Skeletal muscle cell (primary cell): ENCODE measurements around the gene SH2D2A.

Experiments
- DNase-seq: peaks from one replicate; pipeline ENCODE4 v3.0.0-alpha.2; 2010; ENCODE audit warnings: low read depth
- H3K4me3 ChIP-seq: 2 replicates; pipeline ENCODE4 v1.5.1; 2011; ENCODE audit warnings: low read depth, mild to moderate bottlenecking, control low read depth, low read length, moderate library complexity

The SH2D2A gene

GRCh38 chr1:156848461-156849150, 32.0 kb upstream of the SH2D2A start:
- no peak for DNase-seq
- H3K4me3 ChIP-seq = no peak overlapping the region

- no peak overlapping the region for H3K4me3 ChIP-seq
Observed at GRCh38 chr1:156847591-156848460, 31.2 kb upstream of the SH2D2A start.

GRCh38 chr1:156846643-156847042, 30.0 kb upstream of the SH2D2A start:
- no peak for DNase-seq
- no peak overlapping the region for H3K4me3 ChIP-seq

More at GRCh38 chr1:156847591-156848460, 31.2 kb upstream of the SH2D2A start:
- no peak for DNase-seq

GRCh38 chr1:156845953-156846545, 29.4 kb upstream of the SH2D2A start:
- DNase-seq = no peak
- no peak overlapping the region for H3K4me3 ChIP-seq

GRCh38 chr1:156845055-156845952, 28.7 kb upstream of the SH2D2A start:
- no peak overlapping the region for H3K4me3 ChIP-seq

GRCh38 chr1:156844638-156845037, 28.0 kb upstream of the SH2D2A start:
- no peak for DNase-seq
- no peak overlapping the region for H3K4me3 ChIP-seq

More at GRCh38 chr1:156845055-156845952, 28.7 kb upstream of the SH2D2A start:
- DNase-seq = no peak

GRCh38 chr1:156844102-156844501, 27.5 kb upstream of the SH2D2A start:
- no peak for DNase-seq
- H3K4me3 ChIP-seq = no peak overlapping the region

GRCh38 chr1:156842618-156843300, 26.1 kb upstream of the SH2D2A start:
- DNase-seq = no peak
- no peak overlapping the region for H3K4me3 ChIP-seq

GRCh38 chr1:156841295-156841855, 24.7 kb upstream of the SH2D2A start:
- H3K4me3 ChIP-seq = no peak overlapping the region
- no peak for DNase-seq

- no peak overlapping the region for H3K4me3 ChIP-seq
- DNase-seq = no peak
Observed at GRCh38 chr1:156840898-156841279, 24.2 kb upstream of the SH2D2A start.

GRCh38 chr1:156840186-156840897, 23.7 kb upstream of the SH2D2A start:
- H3K4me3 ChIP-seq = no peak overlapping the region

GRCh38 chr1:156839426-156840109, 22.9 kb upstream of the SH2D2A start:
- no peak overlapping the region for H3K4me3 ChIP-seq
- DNase-seq = no peak

More at GRCh38 chr1:156840186-156840897, 23.7 kb upstream of the SH2D2A start:
- no peak for DNase-seq

- no peak for DNase-seq
- no peak overlapping the region for H3K4me3 ChIP-seq
Observed at GRCh38 chr1:156838972-156839371, 22.3 kb upstream of the SH2D2A start.

GRCh38 chr1:156836892-156837291, 20.2 kb upstream of the SH2D2A start:
- H3K4me3 ChIP-seq = no peak overlapping the region

GRCh38 chr1:156836041-156836654, 19.5 kb upstream of the SH2D2A start:
- DNase-seq = no peak
- H3K4me3 ChIP-seq = no peak overlapping the region

More at GRCh38 chr1:156836892-156837291, 20.2 kb upstream of the SH2D2A start:
- no peak for DNase-seq

- H3K4me3 ChIP-seq = no peak overlapping the region
- DNase-seq = no peak
Observed at GRCh38 chr1:156834322-156834721, 17.7 kb upstream of the SH2D2A start.

- DNase-seq = no peak
- no peak overlapping the region for H3K4me3 ChIP-seq
Observed at GRCh38 chr1:156833603-156834002, 17.0 kb upstream of the SH2D2A start.
